ENCODE measurements around the gene TRPM4.
"Not testable (repeated sequence)": the region's sequence is repeated elsewhere in the genome, so short reads cannot be mapped to it uniquely, and the experiment has no call there.

TRPM4 gene

GRCh38 chr19:49157445-49158224, at the start of gene TRPM4:
Gene TRPM4, plus strand, starts transcription at chr19:49157792. Its CDS starts 75 bp downstream, at chr19:49157867.
- DNase-seq = peak; percentile 77

GRCh38 chr19:49109051-49109450, 48.5 kb upstream of the TRPM4 start:
- DNase-seq = no peak

GRCh38 chr19:49109569-49110233, 47.9 kb upstream of the TRPM4 start:
- no peak for DNase-seq

GRCh38 chr19:49110567-49110966, 47.0 kb upstream of the TRPM4 start:
- DNase-seq = no peak

- no peak for DNase-seq
Measured at GRCh38 chr19:49111218-49111998, 46.2 kb upstream of the TRPM4 start.

GRCh38 chr19:49113762-49114629, 43.6 kb upstream of the TRPM4 start, which contains the start of gene LIN7B:
Gene LIN7B, plus strand, starts transcription at chr19:49114370. Its CDS starts 35 bp downstream, at chr19:49114405.
- peak; percentile 76 for DNase-seq

- DNase-seq = peak; percentile 75
Measured at GRCh38 chr19:49114630-49115363, 42.8 kb upstream of the TRPM4 start.

- no peak for DNase-seq
Measured at GRCh38 chr19:49116544-49116943, 41.0 kb upstream of the TRPM4 start.

GRCh38 chr19:49117677-49118564, 39.7 kb upstream of the TRPM4 start:
- no peak for DNase-seq

GRCh38 chr19:49118565-49119410, 38.8 kb upstream of the TRPM4 start, which contains the start of gene C19orf73:
Gene C19orf73, minus strand, starts transcription at chr19:49119143. Its CDS starts 121 bp downstream, at chr19:49119022.
- DNase-seq = peak; percentile 97

GRCh38 chr19:49119411-49120324, 37.9 kb upstream of the TRPM4 start, which contains the start of gene PPFIA3:
Gene PPFIA3, plus strand, starts transcription at chr19:49119544. Its CDS starts 8,330 bp downstream, at chr19:49127874.
- peak; percentile 34 for DNase-seq

- no peak for DNase-seq
Measured at GRCh38 chr19:49120325-49120683, 37.3 kb upstream of the TRPM4 start.

- no peak for DNase-seq
Measured at GRCh38 chr19:49120868-49121267, 36.7 kb upstream of the TRPM4 start.

- not testable (repeated sequence) for DNase-seq
Measured at GRCh38 chr19:49121841-49122240, 35.8 kb upstream of the TRPM4 start.

- not testable (repeated sequence) for DNase-seq
Measured at GRCh38 chr19:49123285-49123684, 34.3 kb upstream of the TRPM4 start.

GRCh38 chr19:49125025-49125731, 32.4 kb upstream of the TRPM4 start:
- DNase-seq = no peak

GRCh38 chr19:49126575-49126974, 31.0 kb upstream of the TRPM4 start:
- no peak for DNase-seq

- DNase-seq = not testable (repeated sequence)
Measured at GRCh38 chr19:49127225-49127624, 30.4 kb upstream of the TRPM4 start.
